Ishikawa (cell line): ENCODE measurements around the gene SSTR1.

ENCODE experiments used
- CEBPB ChIP-seq: IDR thresholded peaks from 2 replicates; pipeline ENCODE4 v1.6.1; 2012
- EGR1 ChIP-seq: IDR thresholded peaks from 2 replicates; pipeline ENCODE4 v1.6.1; 2012
- EP300 ChIP-seq: IDR thresholded peaks from 2 replicates; pipeline ENCODE4 v1.6.1; 2012; ENCODE audit warnings: borderline replicate concordance
- MAX ChIP-seq: IDR thresholded peaks from 2 replicates; pipeline ENCODE4 v1.6.1; 2012
- RAD21 ChIP-seq: IDR thresholded peaks from 2 replicates; pipeline ENCODE4 v1.6.1; 2012; ENCODE audit warnings: low read depth
- TAF1 ChIP-seq: IDR thresholded peaks from 2 replicates; pipeline ENCODE4 v1.6.1; 2012; ENCODE audit warnings: low read depth, mild to moderate bottlenecking
- TEAD4 ChIP-seq: IDR thresholded peaks from 2 replicates; pipeline ENCODE4 v1.6.1; 2012
- YY1 ChIP-seq: IDR thresholded peaks from 2 replicates; pipeline ENCODE4 v1.6.1; 2012; ENCODE audit warnings: low read depth
- ZBTB7A ChIP-seq: IDR thresholded peaks from 2 replicates; pipeline ENCODE4 v1.6.1; 2012; ENCODE audit warnings: low read depth
- TF ChIP-seq, protein P1 (sequence below): IDR thresholded peaks from 2 replicates; pipeline ENCODE4 v1.6.1; 2012

- TF ChIP-seq RAD21: no peak
- TF ChIP-seq ZBTB7A: no peak
- TF ChIP-seq EP300: no peak
- TF ChIP-seq EGR1: no peak
- no peak for TF ChIP-seq CEBPB
- TF ChIP-seq MAX: no peak
- TF ChIP-seq YY1: no peak
- no peak for TF ChIP-seq TAF1
- TF ChIP-seq, protein P1, sequence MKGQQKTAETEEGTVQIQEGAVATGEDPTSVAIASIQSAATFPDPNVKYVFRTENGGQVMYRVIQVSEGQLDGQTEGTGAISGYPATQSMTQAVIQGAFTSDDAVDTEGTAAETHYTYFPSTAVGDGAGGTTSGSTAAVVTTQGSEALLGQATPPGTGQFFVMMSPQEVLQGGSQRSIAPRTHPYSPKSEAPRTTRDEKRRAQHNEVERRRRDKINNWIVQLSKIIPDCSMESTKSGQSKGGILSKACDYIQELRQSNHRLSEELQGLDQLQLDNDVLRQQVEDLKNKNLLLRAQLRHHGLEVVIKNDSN: no peak
- no peak for TF ChIP-seq TEAD4
These were observed 53.9 kb downstream of the SSTR1 start for GRCh38 chr14:38261620-38262019.
